Ishikawa (cell line): Measurements from ENCODE around the gene CCDC192.

Source experiments
- CREB1 ChIP-seq: IDR thresholded peaks from 2 replicates; pipeline ENCODE4 v1.6.1; 2012; ENCODE audit warnings: low read depth
- EP300 ChIP-seq: IDR thresholded peaks from 2 replicates; pipeline ENCODE4 v1.6.1; 2012; ENCODE audit warnings: borderline replicate concordance
- RAD21 ChIP-seq: IDR thresholded peaks from 2 replicates; pipeline ENCODE4 v1.6.1; 2012; ENCODE audit warnings: low read depth
- USF1 ChIP-seq: IDR thresholded peaks from 2 replicates; pipeline ENCODE4 v1.6.1; 2012

GRCh38 chr5:127804886-127805426 lies 101.8 kb downstream of the CCDC192 start:
- TF ChIP-seq EP300 (no peak), RAD21 (no peak), USF1 (no peak), CREB1 (no peak)
